B cell (primary cell): ENCODE measurements around the gene MAD1L1. TPM values are rescaled to one million over a fixed set of nuclear protein-coding genes. Genes with fewer than 3 reads are reported as not detected.

Experiments used
- ATAC-seq: fragments of 200-7000 bp; cut with Tn5 transposase; one replicate; pipeline ENCODE4 v1.10.0; 2021; ENCODE audit warnings: low read depth, mild to moderate bottlenecking, moderate number of reproducible peaks, moderate library complexity
- CTCF ChIA-PET: fragments of 350-600 bp; sonication (Branson Sonifier 250); formaldehyde crosslinking; loops from one replicate; lab custom pipeline; 2021; ENCODE audit warnings: antibody characterized with exemption, inconsistent platforms; lab: Charles Lee
- POLR2A ChIA-PET: fragments of 350-600 bp; sonication (Branson Sonifier 250); formaldehyde crosslinking; loops from one replicate; lab custom pipeline; 2021; ENCODE audit warnings: antibody characterized with exemption; lab: Charles Lee
- DNase-seq: peaks from one replicate; pipeline ENCODE4 v3.0.0; 2013
- H2AFZ ChIP-seq: 2 replicates; pipeline ENCODE4 v1.6.1; 2012; ENCODE audit warnings: mild to moderate bottlenecking, low read depth, low read length; ENCODE audit not compliant: insufficient read depth, poor library complexity, severe bottlenecking
- H3K27ac ChIP-seq, 2 donors: 1 replicate in 1 of 2; 2 replicates in 1 of 2; pipeline ENCODE4 v1.5.1; 2012 to 2013; ENCODE audit warnings: low read length in 2 of 2, mild to moderate bottlenecking in 2 of 2, moderate library complexity in 1 of 2
- H3K27me3 ChIP-seq, 4 experiments: fragments of 200-600 bp in 1 of 4; sonication (generic) in 1 of 4; replicated peaks in 1 of 4; 1 replicate in 2 of 4; 2 replicates in 2 of 4; pipeline versions ENCODE4 v1.6.1 to v1.7.0; 2013 to 2016; ENCODE audit warnings: low read length in 3 of 4, mild to moderate bottlenecking in 2 of 4, mixed read lengths in 1 of 4, moderate library complexity in 1 of 4; ENCODE audit not compliant: insufficient read depth in 4 of 4, control insufficient read depth in 3 of 4; ENCODE audit errors: control extremely low read depth in 1 of 4
- H3K36me3 ChIP-seq, 2 experiments: replicated peaks in 1 of 2; 1 replicate in 1 of 2; 2 replicates in 1 of 2; pipeline versions ENCODE4 v1.6.1 to v1.7.1; 2013; ENCODE audit warnings: low read length in 1 of 2; ENCODE audit not compliant: insufficient read depth in 2 of 2, control insufficient read depth in 1 of 2; ENCODE audit errors: control extremely low read depth in 1 of 2, extremely low read depth in 1 of 2
- H3K4me1 ChIP-seq, 2 donors: fragments of 200-600 bp in 1 of 2; sonication (generic) in 1 of 2; 1 replicate in 1 of 2; 2 replicates in 1 of 2; pipeline versions ENCODE4 v1.5.1 to v1.6.1; 2013 to 2017; ENCODE audit warnings: low read length in 2 of 2; ENCODE audit not compliant: control insufficient read depth in 2 of 2, insufficient read depth in 2 of 2
- H3K4me2 ChIP-seq: replicated peaks from 2 replicates; pipeline ENCODE3; 2012; ENCODE audit warnings: mild to moderate bottlenecking, low read depth, low read length; ENCODE audit not compliant: poor library complexity, severe bottlenecking
- H3K4me3 ChIP-seq, 5 experiments: fragments of 200-600 bp in 1 of 5; sonication (generic) in 1 of 5; 1 replicate in 3 of 5; 2 replicates in 2 of 5; pipeline versions ENCODE4 v1.5.1 to v1.7.0; 2011 to 2016; ENCODE audit warnings: low read length in 4 of 5, mild to moderate bottlenecking in 4 of 5, low read depth in 2 of 5, control low read depth in 1 of 5, moderate library complexity in 1 of 5; ENCODE audit not compliant: insufficient read depth in 1 of 5; ENCODE audit errors: control extremely low read depth in 1 of 5, extremely low read depth in 1 of 5
- H3K79me2 ChIP-seq: fragments of 200-600 bp; sonication (generic); one replicate; pipeline ENCODE4 v1.6.0; 2016; ENCODE audit warnings: low read length; ENCODE audit not compliant: control insufficient read depth, insufficient read depth
- H3K9ac ChIP-seq: fragments of 200-600 bp; sonication (generic); 2 replicates; pipeline ENCODE4 v1.6.1; 2017; ENCODE audit warnings: mild to moderate bottlenecking, low read length, moderate library complexity
- H3K9me3 ChIP-seq, 3 donors: one replicate each; pipeline versions ENCODE4 v1.6.1 to v1.7.1; 2013; ENCODE audit warnings: low read length in 2 of 3; ENCODE audit not compliant: control insufficient read depth in 2 of 3, insufficient read depth in 1 of 3; ENCODE audit errors: control extremely low read depth in 1 of 3
- H4K20me1 ChIP-seq: 2 replicates; pipeline ENCODE4 v1.6.0; 2012; ENCODE audit warnings: mild to moderate bottlenecking, low read length; ENCODE audit not compliant: insufficient read depth, control insufficient read depth, poor library complexity, severe bottlenecking
- H3K27ac Mint-ChIP-seq: one replicate; pipeline ENCODE4 v1.8.0; 2021; ENCODE audit warnings: mixed read lengths
- H3K27me3 Mint-ChIP-seq: one replicate; pipeline ENCODE4 v1.8.0; 2021; ENCODE audit warnings: mixed read lengths
- H3K4me1 Mint-ChIP-seq: one replicate; pipeline ENCODE4 v1.8.0; 2021; ENCODE audit warnings: mixed read lengths
- H3K4me3 Mint-ChIP-seq: one replicate; pipeline ENCODE4 v1.8.0; 2021; ENCODE audit warnings: mixed read lengths
- H3K9me3 Mint-ChIP-seq: one replicate; pipeline ENCODE4 v1.8.0; 2022; ENCODE audit warnings: mixed read lengths; ENCODE audit not compliant: insufficient read depth
- EZH2 ChIP-seq: IDR thresholded peaks from 2 replicates; pipeline ENCODE4 v1.6.1; 2012; ENCODE audit warnings: borderline replicate concordance, low read depth, mild to moderate bottlenecking, moderate library complexity, low read length; ENCODE audit not compliant: insufficient read depth, poor library complexity, severe bottlenecking
- WGBS: methylation state at CpG from one replicate; pipeline ENCODE4 v1.1.5; 2013; ENCODE audit warnings: missing lambda C conversion rate; ENCODE audit not compliant: insufficient coverage; 5-methylcytosine and 5-hydroxymethylcytosine counted together
- intact Hi-C: fragments of 100-400 bp; cut with micrococcal nuclease; formaldehyde crosslinking; loops from one replicate; pipeline ENCODE4 v1.10.0; 2022
- polyA plus RNA-seq: library from polyadenylated mRNA; depleted of rRNA; stranded (reverse); fragments of >200 nt; gene quantifications from 2 replicates; pipeline ENCODE4 v1.2.3, GENCODE V29; 2012
- total RNA-seq, 2 donors: library from RNA; stranded (reverse); fragments of 120-200 nt in 1 of 2; gene quantifications; 1 replicate in 1 of 2; 2 replicates in 1 of 2; pipeline versions ENCODE4 v1.2.3 to v1.2.4, GENCODE V29; 2013 to 2022
- TF ChIP-seq, protein P1 (sequence below): fragments of 200-600 bp; IDR thresholded peaks from one replicate; pipeline ENCODE4 v1.8.0; 2022; ENCODE audit warnings: antibody characterized with exemption, mild to moderate bottlenecking

The MAD1L1 gene
- total and polyA plus RNA-seq, 2 donors (not counting 1 experiment from before 2014, with no cell fraction given) = 86.7 to 110 TPM

- no peak overlapping the region for H3K4me3 Mint-ChIP-seq
- no peak overlapping the region for H3K27ac Mint-ChIP-seq
- CTCF ChIA-PET = no interaction called here
Observed at GRCh38 chr7:2181077-2181854, 51.5 kb downstream of the MAD1L1 start.

GRCh38 chr7:2180081-2180480, 52.7 kb downstream of the MAD1L1 start:
- ChIA-PET POLR2A (no interaction called here), CTCF (no interaction called here)
- no peaks in the 10 kb centered on the region for H3K9me3 Mint-ChIP-seq
- no peak overlapping the region for H3K27ac Mint-ChIP-seq
- Histone ChIP-seq H3K36me3 (peaks cover 4 to 17% of the 10 kb centered on the region in 2 experiments), H3K4me2 (no peak overlapping the region), H2AFZ (no peak overlapping the region), H3K27me3 (no peaks in the 10 kb centered on the region), H3K79me2 (peaks cover 7% of the 10 kb centered on the region), H4K20me1 (no peaks in the 10 kb centered on the region), H3K9ac (no peak overlapping the region), H3K27ac (no peak overlapping the region), H3K4me1 (no peaks in the 10 kb centered on the region), H3K9me3 (peaks cover 0 to 4% (median 0%) of the 10 kb centered on the region in 3 donors), H3K4me3 (no peak overlapping the region)
- no peaks in the 10 kb centered on the region for H3K27me3 Mint-ChIP-seq
- H3K4me1 Mint-ChIP-seq = no peaks in the 10 kb centered on the region
- H3K4me3 Mint-ChIP-seq = no peak overlapping the region
- DNase-seq = no peak
- TF ChIP-seq EZH2 = no peak
- TF ChIP-seq, protein P1, sequence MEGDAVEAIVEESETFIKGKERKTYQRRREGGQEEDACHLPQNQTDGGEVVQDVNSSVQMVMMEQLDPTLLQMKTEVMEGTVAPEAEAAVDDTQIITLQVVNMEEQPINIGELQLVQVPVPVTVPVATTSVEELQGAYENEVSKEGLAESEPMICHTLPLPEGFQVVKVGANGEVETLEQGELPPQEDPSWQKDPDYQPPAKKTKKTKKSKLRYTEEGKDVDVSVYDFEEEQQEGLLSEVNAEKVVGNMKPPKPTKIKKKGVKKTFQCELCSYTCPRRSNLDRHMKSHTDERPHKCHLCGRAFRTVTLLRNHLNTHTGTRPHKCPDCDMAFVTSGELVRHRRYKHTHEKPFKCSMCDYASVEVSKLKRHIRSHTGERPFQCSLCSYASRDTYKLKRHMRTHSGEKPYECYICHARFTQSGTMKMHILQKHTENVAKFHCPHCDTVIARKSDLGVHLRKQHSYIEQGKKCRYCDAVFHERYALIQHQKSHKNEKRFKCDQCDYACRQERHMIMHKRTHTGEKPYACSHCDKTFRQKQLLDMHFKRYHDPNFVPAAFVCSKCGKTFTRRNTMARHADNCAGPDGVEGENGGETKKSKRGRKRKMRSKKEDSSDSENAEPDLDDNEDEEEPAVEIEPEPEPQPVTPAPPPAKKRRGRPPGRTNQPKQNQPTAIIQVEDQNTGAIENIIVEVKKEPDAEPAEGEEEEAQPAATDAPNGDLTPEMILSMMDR = no peak
- intact Hi-C loops = no loop called here
- WGBS = 99% methylated on average over 6 of the region's 8 CpGs
- no peak for ATAC-seq

More at GRCh38 chr7:2181077-2181854, 51.5 kb downstream of the MAD1L1 start:
- no peak overlapping the region for H3K9ac ChIP-seq
- no peaks in the 10 kb centered on the region for H3K9me3 Mint-ChIP-seq
- no peak overlapping the region for H3K4me3 ChIP-seq
- peaks cover 0 to 6% (median 0%) of the 10 kb centered on the region in 3 donors for H3K9me3 ChIP-seq
- no peak overlapping the region for H2AFZ ChIP-seq
- POLR2A ChIA-PET = interaction anchor here (0.7 kb wide), 1 partner anchor 8 kb away, joined by 3 read pairs; no protein-coding TSS in a partner anchor
- no peaks in the 10 kb centered on the region for H3K4me1 Mint-ChIP-seq
- peaks cover 3% of the 10 kb centered on the region for H3K79me2 ChIP-seq
- intact Hi-C loops = no loop called here
- H4K20me1 ChIP-seq = no peaks in the 10 kb centered on the region
- H3K27me3 ChIP-seq = no peaks in the 10 kb centered on the region
- no peaks in the 10 kb centered on the region for H3K4me1 ChIP-seq
- WGBS = 98% methylated on average over 4 of the region's 13 CpGs
- TF ChIP-seq, protein P1 = no peak
- TF ChIP-seq EZH2 = no peak
- H3K27me3 Mint-ChIP-seq = no peaks in the 10 kb centered on the region
- no peak for ATAC-seq
- H3K4me2 ChIP-seq = no peak overlapping the region
- H3K27ac ChIP-seq = no peak overlapping the region
- H3K36me3 ChIP-seq = peaks cover 4 to 17% of the 10 kb centered on the region in 2 experiments
- DNase-seq = no peak
